Heart right ventricle (tissue), 16 donors: ENCODE results near the gene REEP1. TPM values are rescaled to one million over a fixed set of nuclear protein-coding genes. Genes with fewer than 3 reads are reported as not detected.

Experiments used
- ATAC-seq, 8 donors: fragments of 200-7000 bp; cut with Tn5 transposase; one replicate each; pipeline ENCODE4 v1.9.1; 2020; ENCODE audit warnings: mild to moderate bottlenecking in 8 of 8, moderate library complexity in 8 of 8, moderate number of reproducible peaks in 1 of 8
- DNase-seq, 2 donors: peaks; one replicate each; pipeline ENCODE4 v3.0.0-alpha.2; 2020
- H3K27ac ChIP-seq, 10 donors: fragments of 200-600 bp; sonication (generic) in 2 of 10; one replicate each; pipeline versions ENCODE4 v1.5.0 to v1.8.0; 2020 to 2022; ENCODE audit warnings: mild to moderate bottlenecking in 3 of 10
- H3K27me3 ChIP-seq, 7 donors: fragments of 200-600 bp; one replicate each; pipeline ENCODE4 v1.8.0; 2021 to 2022; ENCODE audit warnings: mild to moderate bottlenecking in 2 of 7
- H3K36me3 ChIP-seq, 9 donors: fragments of 200-600 bp; sonication (generic) in 1 of 9; one replicate each; pipeline versions ENCODE4 v1.5.0 to v1.8.0; 2020 to 2022; ENCODE audit warnings: mild to moderate bottlenecking in 2 of 9
- H3K4me1 ChIP-seq, 9 donors: fragments of 200-600 bp; sonication (generic) in 1 of 9; one replicate each; pipeline versions ENCODE4 v1.5.0 to v1.8.0; 2020 to 2022; ENCODE audit warnings: mild to moderate bottlenecking in 4 of 9
- H3K4me3 ChIP-seq, 10 donors: fragments of 200-600 bp; sonication (generic) in 2 of 10; one replicate each; pipeline versions ENCODE4 v1.5.0 to v1.8.0; 2020 to 2022; ENCODE audit warnings: mild to moderate bottlenecking in 7 of 10, moderate library complexity in 2 of 10
- H3K9me3 ChIP-seq, 11 donors: fragments of 200-600 bp in 10 of 11; sonication (generic) in 2 of 11; one replicate each; pipeline versions ENCODE4 v1.5.0 to v1.8.0; 2013 to 2022; ENCODE audit warnings: mild to moderate bottlenecking in 2 of 11, control low read depth in 1 of 11, moderate library complexity in 1 of 11
- CTCF ChIP-seq, 9 donors: fragments of 200-600 bp; sonication (generic) in 2 of 9; IDR thresholded peaks; one replicate each; pipeline versions ENCODE4 v1.5.0 to v1.8.0; 2021 to 2022; ENCODE audit warnings: antibody characterized with exemption in 9 of 9, mild to moderate bottlenecking in 5 of 9, moderate library complexity in 1 of 9
- WGBS, 2 donors: extraction: QIAGEN DNeasy Blood & Tissue Kit; methylation state at CpG; one replicate each; pipeline ENCODE4 v1.1.7; 2013; ENCODE audit warnings: inconsistent platforms in 1 of 2; 5-methylcytosine and 5-hydroxymethylcytosine counted together
- intact Hi-C, 10 donors: fragments of 100-400 bp; cut with DNase I; formaldehyde crosslinking; loops; one replicate each; pipeline versions ENCODE4 v1.11.1 to v1.14.2; 2022
- polyA plus RNA-seq, 2 donors: library from polyadenylated mRNA; stranded (reverse); fragments of 200-250 nt; gene quantifications; one replicate each; pipeline ENCODE4 v1.2.3, GENCODE V29; 2013
- total RNA-seq, 10 donors: library from RNA; stranded (reverse); fragmentation: NEBNext Ultra II Directional in 3 of 10; extraction: Animal tissue kit (Norgen Biotek cat#: 25700) in 3 of 10; gene quantifications; one replicate each; pipeline versions ENCODE4 v1.2.1 to v1.2.4, GENCODE V29; 2021 to 2023
- donor health status: Arrhythmogenic right ventricular cardiomyopathy.
- donor health status: ischemic (EF 13 %, LVEDD 7.1; RV severe dilation, severe dysfunction).
- donor health status: healthy with polysubstance abuse.
- donor health status: DM: no; HTN: yes; CAD: no.
- donor health status: DM: no; HTN: no; CAD: no.
- donor health status: ischemic (EF 25% LVEDD 6.9; RV normal size, moderate dysfunction).
- donor health status: ischemic (EF 25% LVEDD 5.7; RV mildly dilated, moderate dysfunction).
- donor health status: healthy.
- donor health status: DM: yes; HTN: yes; CAD: no.
- donor health status: Ischemic cardiomyopathy.
- donor health status: ischemic (EF 35%, LVEDD 5.7; RV mildly dilated, moderate dysfunction).
- donor health status: nonischemic (EF 11% LVEDD 7.7; RV severe dilation, severe dysfunction).
- donor health status: DM: yes; HTN: yes; CAD: no.
- donor health status: PGD.
- donor health status: ischemic (EF 29% LVEDD 5.4; RV normal size, mild dysfunction).
- donor health status: nonischemic (EF 23%, LVEDD 6.1; RV moderate dilation, normal function).

The REEP1 gene
- total and polyA plus RNA-seq, 12 donors: 15.2 to 30.5 (median 25.6) TPM

GRCh38 chr2:86372133-86372532 lies 34.7 kb upstream of the REEP1 start:
- WGBS, 2 donors: 67 to 72% methylated on average over 4 of the region's 4 CpGs
- Histone ChIP-seq H3K9me3 (peaks cover 0 to 9% (median 0%) of the 10 kb centered on the region in 11 donors), H3K4me1 (peaks cover 0 to 21% (median 7%) of the 10 kb centered on the region in 9 donors), H3K36me3 (no peaks in the 10 kb centered on the region), H3K4me3 (no peak overlapping the region), H3K27me3 (no peaks in the 10 kb centered on the region), H3K27ac (no peak overlapping the region)
- ATAC-seq (no peak), DNase-seq (no peak)
- TF ChIP-seq CTCF (IDR thresholded peaks at IDR 0.05): no peak
- intact Hi-C loops: loop anchor here in 2 of 10 donors (5.0 to 10.0 kb wide), 2 partner anchors 77 to 150 kb away; no protein-coding TSS in a partner anchor

GRCh38 chr2:86371527-86371926 lies 34.1 kb upstream of the REEP1 start:
- Histone ChIP-seq H3K4me3 (no peak overlapping the region), H3K9me3 (peaks cover 0 to 9% (median 0%) of the 10 kb centered on the region in 11 donors), H3K27me3 (no peaks in the 10 kb centered on the region), H3K4me1 (peaks cover 0 to 21% (median 7%) of the 10 kb centered on the region in 9 donors), H3K36me3 (no peaks in the 10 kb centered on the region), H3K27ac (no peak overlapping the region)
- no peak for TF ChIP-seq CTCF (IDR thresholded peaks at IDR 0.05)
- intact Hi-C loops: loop anchor here in 2 of 10 donors (5.0 to 10.0 kb wide), 2 partner anchors 77 to 149 kb away; no protein-coding TSS in a partner anchor
- 55 to 56% methylated on average over 4 of the region's 4 CpGs for WGBS, 2 donors
- DNase-seq: no peak
- no peak for ATAC-seq

DNA sequence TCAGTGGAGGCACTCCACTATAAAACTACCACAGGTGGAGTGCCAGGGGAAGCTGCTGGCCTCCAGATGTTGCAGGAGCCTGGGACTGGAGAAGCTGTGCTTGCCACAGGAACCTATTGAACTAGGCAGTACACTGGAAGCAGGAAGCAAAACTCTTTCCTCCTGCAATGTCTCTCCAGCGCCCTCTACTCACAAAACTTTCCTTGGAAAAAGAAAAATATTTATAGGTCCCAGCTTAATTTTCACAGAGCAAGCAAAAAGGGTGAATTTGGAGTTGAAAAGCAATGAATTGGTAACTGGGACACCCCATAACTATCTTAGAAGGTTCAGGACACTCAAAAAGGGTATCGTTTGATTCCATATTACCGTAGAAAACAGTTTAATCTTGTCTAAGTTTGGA lies 33.2 kb upstream of the REEP1 start:
- Histone ChIP-seq H3K9me3 (peaks cover 0 to 9% (median 0%) of the 10 kb centered on the region in 11 donors), H3K27me3 (no peaks in the 10 kb centered on the region), H3K36me3 (no peaks in the 10 kb centered on the region), H3K4me1 (peaks cover 0 to 21% (median 7%) of the 10 kb centered on the region in 9 donors), H3K27ac (no peak overlapping the region), H3K4me3 (no peak overlapping the region)
- no peak for ATAC-seq
- intact Hi-C loops: loop anchor here in 2 of 10 donors (5.0 to 10.0 kb wide), 2 partner anchors 76 to 148 kb away; no protein-coding TSS in a partner anchor
- TF ChIP-seq CTCF (IDR thresholded peaks at IDR 0.05): no peak
- 95 to 97% methylated on average over 3 of the region's 3 CpGs for WGBS, 2 donors
- no peak for DNase-seq

DNA sequence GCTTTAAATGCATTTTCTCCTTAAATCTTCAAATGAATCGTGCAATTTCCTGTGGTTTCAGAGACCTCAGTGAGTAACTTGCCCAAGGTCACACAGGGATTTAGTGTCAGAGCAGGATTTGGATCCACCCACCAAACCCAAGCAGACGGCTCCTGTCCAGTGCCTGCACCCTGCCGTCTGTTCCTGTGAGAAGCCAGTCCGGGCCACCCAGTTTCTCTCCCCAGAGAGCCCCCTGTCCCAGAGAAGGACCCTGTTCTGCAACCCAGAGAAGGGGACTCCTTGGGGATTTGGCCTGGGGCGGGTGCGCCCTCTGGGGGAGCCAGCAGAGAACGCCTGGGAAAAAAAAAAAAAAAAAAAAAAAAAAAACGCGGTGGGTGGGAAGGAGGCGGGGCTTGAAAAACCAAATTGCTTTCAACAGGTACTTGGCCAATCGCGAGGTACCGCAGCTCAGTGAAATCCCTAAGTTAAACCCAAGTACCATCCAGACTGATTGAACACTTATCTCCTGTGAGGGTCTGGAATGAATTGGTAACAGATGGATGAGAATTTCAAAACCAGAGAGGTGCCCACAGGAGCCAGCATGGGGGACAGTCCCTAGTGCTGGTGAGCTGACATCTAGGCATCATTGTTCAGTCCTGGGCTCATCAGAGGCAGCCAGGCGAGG lies 30.9 kb upstream of the REEP1 start:
- peak overlapping the region in 1 of 10 donors; percentile 20 for H3K4me3 ChIP-seq
- WGBS, 2 donors: 7 to 9% methylated on average over 14 of the region's 14 CpGs

More for the DNA sequence above, 30.9 kb upstream of the REEP1 start:
- Histone ChIP-seq H3K27ac (peak overlapping the region in 1 of 10 donors; percentile 48), H3K36me3 (no peaks in the 10 kb centered on the region), H3K4me1 (peaks cover 0 to 21% (median 7%) of the 10 kb centered on the region in 9 donors), H3K27me3 (no peaks in the 10 kb centered on the region), H3K9me3 (peaks cover 0 to 9% (median 0%) of the 10 kb centered on the region in 11 donors)
- intact Hi-C loops: loop anchor here in 9 of 10 donors (1.0 to 10.0 kb wide), 10 partner anchors 53 to 151 kb away; no protein-coding TSS in a partner anchor
- peak; percentile 50 to 77 (median 67) for TF ChIP-seq CTCF (IDR thresholded peaks at IDR 0.05)
- ATAC-seq (peak; percentile 44 to 69 (median 67)), DNase-seq (peak; percentile 16 to 49)
